ENCODE measurements around the gene URB1.

The URB1 gene

DNA sequence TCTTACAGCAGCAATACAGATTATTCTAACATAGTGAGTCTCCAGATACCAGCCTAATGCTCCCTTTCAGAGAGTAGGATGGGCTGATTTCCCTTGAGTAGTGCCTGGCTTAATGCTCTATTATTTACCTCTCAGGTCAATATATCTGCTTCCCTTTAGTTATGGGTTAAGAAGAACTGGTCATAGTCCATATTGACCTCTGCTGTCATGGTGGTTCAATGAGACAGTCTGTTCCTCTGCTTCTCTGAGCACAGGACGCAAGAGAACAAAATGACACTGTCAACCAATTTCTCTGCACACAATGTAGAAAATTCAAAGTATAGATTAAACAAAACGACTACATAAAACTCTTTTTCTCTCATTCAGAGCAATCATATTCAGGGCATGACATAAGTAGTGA, 91.2 kb downstream of the URB1 start:
- TF ChIP-seq, protein P1, sequence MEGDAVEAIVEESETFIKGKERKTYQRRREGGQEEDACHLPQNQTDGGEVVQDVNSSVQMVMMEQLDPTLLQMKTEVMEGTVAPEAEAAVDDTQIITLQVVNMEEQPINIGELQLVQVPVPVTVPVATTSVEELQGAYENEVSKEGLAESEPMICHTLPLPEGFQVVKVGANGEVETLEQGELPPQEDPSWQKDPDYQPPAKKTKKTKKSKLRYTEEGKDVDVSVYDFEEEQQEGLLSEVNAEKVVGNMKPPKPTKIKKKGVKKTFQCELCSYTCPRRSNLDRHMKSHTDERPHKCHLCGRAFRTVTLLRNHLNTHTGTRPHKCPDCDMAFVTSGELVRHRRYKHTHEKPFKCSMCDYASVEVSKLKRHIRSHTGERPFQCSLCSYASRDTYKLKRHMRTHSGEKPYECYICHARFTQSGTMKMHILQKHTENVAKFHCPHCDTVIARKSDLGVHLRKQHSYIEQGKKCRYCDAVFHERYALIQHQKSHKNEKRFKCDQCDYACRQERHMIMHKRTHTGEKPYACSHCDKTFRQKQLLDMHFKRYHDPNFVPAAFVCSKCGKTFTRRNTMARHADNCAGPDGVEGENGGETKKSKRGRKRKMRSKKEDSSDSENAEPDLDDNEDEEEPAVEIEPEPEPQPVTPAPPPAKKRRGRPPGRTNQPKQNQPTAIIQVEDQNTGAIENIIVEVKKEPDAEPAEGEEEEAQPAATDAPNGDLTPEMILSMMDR (IDR thresholded peaks at IDR 0.05; ENCODE audit: low read length): no peak
- no peak for TF ChIP-seq EZH2 (IDR thresholded peaks at IDR 0.05; ENCODE audit: borderline replicate concordance, low read length)
- no peak overlapping the region for H3K27ac ChIP-seq (ENCODE audit: low read depth, low read length, poor library complexity, severe bottlenecking)

DNA sequence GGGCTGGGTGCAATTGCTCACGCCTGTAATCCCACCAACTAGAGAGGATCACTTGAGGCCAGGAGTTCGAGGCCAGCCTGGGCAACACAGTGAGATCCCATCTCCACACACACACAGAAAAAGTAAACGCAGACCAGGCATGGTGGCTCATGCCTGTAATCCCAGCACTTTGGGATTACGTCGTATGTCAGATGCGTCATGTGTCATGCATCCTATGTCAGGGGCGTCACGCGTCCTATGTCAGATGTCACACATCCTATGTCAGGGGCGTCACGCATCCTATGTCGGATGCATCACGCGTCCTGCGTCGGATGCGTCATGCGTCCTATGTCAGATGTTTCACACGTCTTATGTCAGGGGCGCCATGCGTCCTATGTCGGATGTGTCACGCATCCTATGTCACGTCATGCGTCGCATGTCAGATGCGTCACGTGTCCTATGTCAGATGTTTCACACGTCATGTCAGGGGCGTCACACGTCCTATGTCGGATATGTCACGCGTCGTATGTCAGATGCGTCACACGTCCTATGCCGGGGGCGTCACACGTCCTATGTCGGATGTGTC, 92.6 kb downstream of the URB1 start:
- Histone ChIP-seq H3K9me3 (ENCODE audit: low read length) (no peaks in the 10 kb centered on the region), H4K20me1 (ENCODE audit: insufficient read depth, low read length) (no peaks in the 10 kb centered on the region), H3K36me3 (ENCODE audit: insufficient read depth, low read length) (0 out of 2 replicates have a peak, but pooled peaks cover 17% of the 10 kb centered on the region), H3K4me1 (ENCODE audit: insufficient read depth, low read length, severe bottlenecking) (no peaks in the 10 kb centered on the region), H3K27ac (ENCODE audit: low read depth, low read length, poor library complexity, severe bottlenecking) (no peak overlapping the region), H3K4me2 (ENCODE audit: low read length) (no peak overlapping the region), H2AFZ (ENCODE audit: low read length) (no peak overlapping the region), H3K79me2 (ENCODE audit: insufficient read depth, low read length) (no peaks in the 10 kb centered on the region), H3K9me2 (ENCODE audit: low read depth, low read length) (no peaks in the 10 kb centered on the region), H3F3A (ENCODE audit: insufficient read depth, low read length) (no peaks in the 10 kb centered on the region), H3K9ac (ENCODE audit: low read length) (no peak overlapping the region), H3K27me3 (ENCODE audit: insufficient read depth, low read length) (no peaks in the 10 kb centered on the region), H3K4me3 (ENCODE audit: low read depth, low read length, poor library complexity, severe bottlenecking) (no peak overlapping the region)
- TF ChIP-seq EZH2 (IDR thresholded peaks at IDR 0.05; ENCODE audit: borderline replicate concordance, low read length): no peak
- TF ChIP-seq, protein P1 (IDR thresholded peaks at IDR 0.05; ENCODE audit: low read length): no peak

More for the DNA sequence above, 91.2 kb downstream of the URB1 start:
- Histone ChIP-seq H3K4me3 (ENCODE audit: low read depth, low read length, poor library complexity, severe bottlenecking) (no peak overlapping the region), H3K27me3 (ENCODE audit: insufficient read depth, low read length) (no peaks in the 10 kb centered on the region), H3K4me2 (ENCODE audit: low read length) (no peak overlapping the region), H3K79me2 (ENCODE audit: insufficient read depth, low read length) (no peaks in the 10 kb centered on the region), H3K9me3 (ENCODE audit: low read length) (no peaks in the 10 kb centered on the region), H4K20me1 (ENCODE audit: insufficient read depth, low read length) (no peaks in the 10 kb centered on the region), H3K9ac (ENCODE audit: low read length) (no peak overlapping the region), H2AFZ (ENCODE audit: low read length) (no peak overlapping the region), H3K9me2 (ENCODE audit: low read depth, low read length) (no peaks in the 10 kb centered on the region), H3K36me3 (ENCODE audit: insufficient read depth, low read length) (peaks cover 21% of the 10 kb centered on the region; the same call in 1 of the 2 replicates), H3K4me1 (ENCODE audit: insufficient read depth, low read length, severe bottlenecking) (no peaks in the 10 kb centered on the region), H3F3A (ENCODE audit: insufficient read depth, low read length) (no peaks in the 10 kb centered on the region)

DNA sequence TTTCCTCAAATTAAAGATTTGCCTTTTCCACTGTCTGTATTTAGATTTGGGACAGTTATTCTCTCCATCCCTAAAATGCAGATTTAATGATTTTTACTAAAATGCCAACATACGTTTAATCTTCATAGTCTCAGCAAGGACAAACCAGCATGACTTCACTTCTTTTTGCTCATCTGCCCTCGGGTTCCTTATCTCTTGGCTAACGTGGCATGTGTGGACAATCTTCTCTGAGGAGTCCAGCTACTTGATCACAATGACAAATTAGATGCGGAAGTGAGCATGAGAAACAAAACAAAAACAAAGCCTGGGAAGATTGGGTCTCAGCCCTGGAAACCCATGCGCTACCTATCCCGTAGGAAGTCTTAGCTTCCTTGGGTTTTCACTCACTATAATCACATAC, 93.1 kb downstream of the URB1 start:
- H3K27me3 ChIP-seq (ENCODE audit: insufficient read depth, low read length): no peaks in the 10 kb centered on the region
- no peak overlapping the region for H3K27ac ChIP-seq (ENCODE audit: low read depth, low read length, poor library complexity, severe bottlenecking)
- H3K9ac ChIP-seq (ENCODE audit: low read length): no peak overlapping the region
- no peaks in the 10 kb centered on the region for H3F3A ChIP-seq (ENCODE audit: insufficient read depth, low read length)
- H3K9me2 ChIP-seq (ENCODE audit: low read depth, low read length): no peaks in the 10 kb centered on the region
- H3K4me2 ChIP-seq (ENCODE audit: low read length): no peak overlapping the region
- 0 out of 2 replicates have a peak, but pooled peaks cover 17% of the 10 kb centered on the region for H3K36me3 ChIP-seq (ENCODE audit: insufficient read depth, low read length)
- no peak for TF ChIP-seq EZH2 (IDR thresholded peaks at IDR 0.05; ENCODE audit: borderline replicate concordance, low read length)
- TF ChIP-seq, protein P1 (IDR thresholded peaks at IDR 0.05; ENCODE audit: low read length): no peak
- no peak overlapping the region for H3K4me3 ChIP-seq (ENCODE audit: low read depth, low read length, poor library complexity, severe bottlenecking)
- no peaks in the 10 kb centered on the region for H3K9me3 ChIP-seq (ENCODE audit: low read length)
- no peak overlapping the region for H2AFZ ChIP-seq (ENCODE audit: low read length)
- no peaks in the 10 kb centered on the region for H3K79me2 ChIP-seq (ENCODE audit: insufficient read depth, low read length)
- no peaks in the 10 kb centered on the region for H4K20me1 ChIP-seq (ENCODE audit: insufficient read depth, low read length)
- H3K4me1 ChIP-seq (ENCODE audit: insufficient read depth, low read length, severe bottlenecking): no peaks in the 10 kb centered on the region
